Mesodermal cell (in vitro differentiated cells): ENCODE results near the gene SGSM2. TPM values are rescaled to one million over a fixed set of nuclear protein-coding genes. Genes with fewer than 3 reads are reported as not detected.
A peak's percentile ranks its signal among the peaks of the same experiment; 100 is the strongest.

Experiments used
- H3K27ac ChIP-seq: 2 replicates; pipeline ENCODE4 v1.7.0; 2013; ENCODE audit warnings: mild to moderate bottlenecking, low read depth, low read length, moderate library complexity; ENCODE audit not compliant: severe bottlenecking
- H3K36me3 ChIP-seq: 2 replicates; pipeline ENCODE4 v1.7.1; 2013; ENCODE audit warnings: mild to moderate bottlenecking, low read length, moderate library complexity; ENCODE audit not compliant: control insufficient read depth, insufficient read depth
- H3K4me1 ChIP-seq: one replicate; pipeline ENCODE4 v1.7.1; 2013; ENCODE audit warnings: mild to moderate bottlenecking, low read length; ENCODE audit not compliant: insufficient read depth, control insufficient read depth, poor library complexity, severe bottlenecking
- H3K4me3 ChIP-seq: 2 replicates; pipeline ENCODE4 v1.7.0; 2013; ENCODE audit warnings: low read length, control low read depth, mild to moderate bottlenecking; ENCODE audit not compliant: insufficient read depth, poor library complexity, severe bottlenecking; ENCODE audit errors: extremely low read depth
- H3K9me3 ChIP-seq: 2 replicates; pipeline ENCODE4 v1.7.1; 2013; ENCODE audit warnings: mild to moderate bottlenecking, low read length, moderate library complexity; ENCODE audit not compliant: control insufficient read depth
- WGBS, 2 experiments: methylation state at CpG; one replicate each; pipeline ENCODE4 v1.1.5; 2013; ENCODE audit warnings: missing lambda C conversion rate in 2 of 2; ENCODE audit not compliant: insufficient coverage in 2 of 2; 5-methylcytosine and 5-hydroxymethylcytosine counted together
- polyA plus RNA-seq, 2 experiments: library from polyadenylated mRNA; stranded (reverse); fragments of 50-300 nt; gene quantifications; one replicate each; pipeline ENCODE4 v1.2.3, GENCODE V29; 2013

SGSM2 gene, protein sequence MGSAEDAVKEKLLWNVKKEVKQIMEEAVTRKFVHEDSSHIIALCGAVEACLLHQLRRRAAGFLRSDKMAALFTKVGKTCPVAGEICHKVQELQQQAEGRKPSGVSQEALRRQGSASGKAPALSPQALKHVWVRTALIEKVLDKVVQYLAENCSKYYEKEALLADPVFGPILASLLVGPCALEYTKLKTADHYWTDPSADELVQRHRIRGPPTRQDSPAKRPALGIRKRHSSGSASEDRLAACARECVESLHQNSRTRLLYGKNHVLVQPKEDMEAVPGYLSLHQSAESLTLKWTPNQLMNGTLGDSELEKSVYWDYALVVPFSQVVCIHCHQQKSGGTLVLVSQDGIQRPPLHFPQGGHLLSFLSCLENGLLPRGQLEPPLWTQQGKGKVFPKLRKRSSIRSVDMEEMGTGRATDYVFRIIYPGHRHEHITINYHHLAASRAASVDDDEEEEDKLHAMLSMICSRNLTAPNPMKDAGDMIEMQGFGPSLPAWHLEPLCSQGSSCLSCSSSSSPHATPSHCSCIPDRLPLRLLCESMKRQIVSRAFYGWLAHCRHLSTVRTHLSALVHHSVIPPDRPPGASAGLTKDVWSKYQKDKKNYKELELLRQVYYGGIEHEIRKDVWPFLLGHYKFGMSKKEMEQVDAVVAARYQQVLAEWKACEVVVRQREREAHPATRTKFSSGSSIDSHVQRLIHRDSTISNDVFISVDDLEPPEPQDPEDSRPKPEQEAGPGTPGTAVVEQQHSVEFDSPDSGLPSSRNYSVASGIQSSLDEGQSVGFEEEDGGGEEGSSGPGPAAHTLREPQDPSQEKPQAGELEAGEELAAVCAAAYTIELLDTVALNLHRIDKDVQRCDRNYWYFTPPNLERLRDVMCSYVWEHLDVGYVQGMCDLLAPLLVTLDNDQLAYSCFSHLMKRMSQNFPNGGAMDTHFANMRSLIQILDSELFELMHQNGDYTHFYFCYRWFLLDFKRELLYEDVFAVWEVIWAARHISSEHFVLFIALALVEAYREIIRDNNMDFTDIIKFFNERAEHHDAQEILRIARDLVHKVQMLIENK
- 61.0 TPM for polyA plus RNA-seq (2013, experiment 1 of 2)
- polyA plus RNA-seq (2013, experiment 2 of 2), result 56.1 TPM

DNA sequence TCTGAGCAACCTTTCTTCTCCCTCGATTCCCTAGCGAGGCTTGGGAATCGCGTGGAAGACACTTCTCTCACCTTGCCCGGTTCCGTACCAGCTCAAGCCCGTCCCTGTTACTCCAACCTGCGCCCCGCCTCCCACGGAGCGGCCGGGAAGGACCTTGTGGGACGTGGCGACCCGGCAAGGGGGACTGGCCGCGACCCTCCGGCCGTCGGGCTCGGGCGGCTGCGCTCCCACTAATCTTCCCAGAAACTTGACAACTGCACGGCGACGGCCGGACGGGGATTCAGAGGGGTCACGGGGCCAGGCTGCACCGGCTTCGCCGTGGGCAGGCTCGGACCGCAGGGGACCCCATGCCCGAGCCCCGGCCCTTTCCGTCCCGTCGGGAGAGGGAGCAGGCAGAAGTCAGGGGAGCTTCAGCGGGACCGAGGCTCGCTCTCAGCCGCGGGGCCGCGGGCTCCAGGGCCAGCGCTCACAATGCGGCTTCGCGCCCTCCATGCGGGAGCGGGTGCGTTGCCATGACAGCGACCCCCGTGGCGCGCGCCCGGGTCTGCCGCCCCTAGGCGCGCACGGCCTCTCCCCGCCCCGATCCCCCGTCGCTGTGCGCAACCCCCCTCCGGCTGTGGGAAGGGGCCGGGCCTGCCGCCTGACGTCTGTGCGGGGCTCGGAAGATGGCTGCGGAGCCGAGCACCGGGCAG is at the start of gene SGSM2:
SGSM2 (plus strand) TSS at position 650 of the 692 bp plus-strand sequence. CDS start 188 bp downstream, outside the sequence.
- peaks cover 16% of the 10 kb centered on the region for H3K4me1 ChIP-seq
- WGBS, 2 experiments, result 1 to 2% methylated on average over 56 to 60 of the region's 77 CpGs
- H3K9me3 ChIP-seq, result no peaks in the 10 kb centered on the region
- H3K4me3 ChIP-seq, result peak within 1 kb of the TSS; percentile 88
- H3K36me3 ChIP-seq, result peaks cover 45% of the 10 kb centered on the region
- peak within 1 kb of the TSS; percentile 74 for H3K27ac ChIP-seq

DNA sequence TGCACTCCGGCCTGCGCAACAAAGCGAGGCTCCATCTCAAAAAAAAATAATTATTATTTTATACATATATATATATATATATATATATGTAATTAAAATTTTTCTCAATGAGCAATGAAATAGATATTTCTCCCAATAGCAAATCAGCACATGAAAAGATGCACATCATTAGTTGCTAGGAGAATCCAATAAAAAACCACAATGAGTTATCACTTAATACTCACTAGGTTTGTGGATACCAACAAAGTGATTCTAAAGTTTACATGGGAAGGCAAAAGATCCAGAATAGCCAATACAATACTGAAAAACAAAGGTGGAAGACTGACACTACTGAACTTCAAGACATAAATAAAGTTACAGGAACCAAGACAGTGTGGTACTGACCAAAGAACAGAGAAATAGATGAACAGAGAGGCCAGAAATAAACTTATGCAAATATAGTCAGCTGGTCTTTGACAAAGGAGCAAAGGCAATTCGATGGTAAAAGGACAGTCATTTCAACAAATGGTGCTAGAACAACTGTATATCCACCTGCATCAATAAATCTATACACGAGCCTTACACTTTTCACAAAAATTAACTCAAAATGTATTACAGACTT is 47.3 kb upstream of the SGSM2 start:
- no peak overlapping the region for H3K27ac ChIP-seq
- H3K9me3 ChIP-seq, result no peaks in the 10 kb centered on the region
- H3K36me3 ChIP-seq, result peaks cover 93% of the 10 kb centered on the region
- H3K4me3 ChIP-seq, result no peak overlapping the region
- WGBS, 2 experiments, result 94 to 100% methylated on average over 2 of the region's 5 CpGs
- peaks cover 12% of the 10 kb centered on the region for H3K4me1 ChIP-seq

DNA sequence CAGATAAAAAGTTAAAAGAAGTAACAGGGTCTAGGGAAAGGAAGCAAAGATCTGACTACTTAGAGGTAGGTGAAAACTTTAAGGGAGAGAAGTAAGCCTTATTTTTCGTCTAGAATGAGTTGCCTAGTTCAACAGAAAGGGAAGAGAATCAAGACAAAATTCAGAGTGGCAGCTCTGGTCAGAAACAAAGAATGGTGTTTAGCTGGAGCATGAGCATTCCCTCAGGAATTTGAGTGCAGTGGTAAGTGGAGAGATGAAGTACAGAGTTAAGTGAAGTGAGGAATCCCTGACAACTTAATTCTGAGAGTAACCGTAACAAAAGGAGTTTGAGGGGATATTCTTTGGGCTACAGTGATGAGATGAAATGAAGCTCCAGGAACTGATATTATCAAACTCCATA is 45.2 kb upstream of the SGSM2 start:
- WGBS, 2 experiments, result 86% methylated on average over 2 of the region's 2 CpGs
- no peak overlapping the region for H3K4me3 ChIP-seq
- H3K4me1 ChIP-seq, result peaks cover 15% of the 10 kb centered on the region
- peaks cover 93% of the 10 kb centered on the region for H3K36me3 ChIP-seq
- H3K9me3 ChIP-seq, result no peaks in the 10 kb centered on the region
- H3K27ac ChIP-seq, result peak overlapping the region; percentile 78

DNA sequence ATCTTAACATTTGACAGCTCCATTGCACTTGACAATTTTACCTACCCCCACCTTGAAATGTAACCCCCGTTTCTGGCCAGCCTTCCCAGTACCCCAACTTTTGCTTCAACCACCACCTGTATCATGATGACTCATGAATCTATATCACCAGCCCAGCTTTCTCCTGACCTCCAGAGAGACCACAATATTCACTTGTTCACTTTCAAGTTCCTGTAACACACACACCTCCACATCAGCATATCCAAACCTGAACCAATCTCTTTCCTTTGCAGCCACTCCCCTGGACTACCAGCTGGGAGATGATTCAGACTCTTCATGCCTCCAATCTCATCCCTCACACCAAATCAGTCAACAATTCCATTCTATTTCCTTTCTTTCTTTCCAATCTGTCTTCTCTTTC is 41.7 kb upstream of the SGSM2 start:
- no peaks in the 10 kb centered on the region for H3K9me3 ChIP-seq
- H3K4me1 ChIP-seq, result peaks cover 15% of the 10 kb centered on the region
- no peak overlapping the region for H3K27ac ChIP-seq
- peaks cover 93% of the 10 kb centered on the region for H3K36me3 ChIP-seq
- H3K4me3 ChIP-seq, result no peak overlapping the region
- 100% methylated on average over 1 of the region's 1 CpG for WGBS, 2 experiments

DNA sequence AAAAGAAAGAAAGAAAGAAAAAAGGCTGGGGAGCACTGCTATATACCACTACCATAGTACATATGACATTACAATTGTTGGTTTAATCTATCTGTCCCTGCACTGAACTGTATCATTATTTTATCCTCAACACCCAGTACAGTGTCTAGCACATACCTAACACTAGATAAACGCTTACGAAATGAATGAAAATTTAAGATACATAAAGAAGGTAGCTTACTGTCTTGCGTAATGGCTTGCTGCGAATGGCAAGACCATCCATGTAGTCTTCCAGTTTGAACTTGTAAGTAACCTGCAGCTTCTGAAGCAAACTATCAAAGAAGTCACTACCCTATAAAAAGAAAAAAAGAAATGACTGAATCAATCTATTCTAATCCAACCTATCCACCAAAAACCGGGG is 40.3 kb upstream of the SGSM2 start:
- Histone ChIP-seq H3K4me3 (no peak overlapping the region), H3K27ac (no peak overlapping the region), H3K4me1 (peaks cover 13% of the 10 kb centered on the region), H3K36me3 (peaks cover 92% of the 10 kb centered on the region), H3K9me3 (no peaks in the 10 kb centered on the region)
- WGBS, 2 experiments, result 95 to 100% methylated on average over 1 to 4 of the region's 5 CpGs

DNA sequence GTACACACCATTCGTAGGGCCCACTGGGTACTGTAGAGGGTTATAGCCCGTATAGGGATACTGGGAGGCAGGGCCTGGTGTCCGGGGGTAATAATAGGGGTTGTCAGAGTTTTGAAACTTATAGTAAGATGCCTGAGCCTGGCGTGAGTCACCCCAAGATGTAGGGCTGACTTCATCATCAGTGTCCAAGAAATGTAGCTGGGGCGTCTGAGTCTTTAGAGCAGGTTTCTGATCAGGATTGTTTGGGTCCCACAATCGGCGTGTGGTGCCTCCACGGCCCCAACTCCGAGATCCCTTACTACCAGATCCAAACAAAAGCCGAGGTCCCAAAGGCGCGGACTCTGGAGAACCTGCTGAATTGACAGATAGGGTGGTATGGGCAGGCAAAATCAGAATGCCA is 38.2 kb upstream of the SGSM2 start:
- Histone ChIP-seq H3K4me1 (peaks cover 7% of the 10 kb centered on the region), H3K4me3 (no peak overlapping the region), H3K36me3 (peaks cover 73% of the 10 kb centered on the region), H3K27ac (no peak overlapping the region), H3K9me3 (no peaks in the 10 kb centered on the region)
- 96 to 98% methylated on average over 11 to 12 of the region's 12 CpGs for WGBS, 2 experiments

DNA sequence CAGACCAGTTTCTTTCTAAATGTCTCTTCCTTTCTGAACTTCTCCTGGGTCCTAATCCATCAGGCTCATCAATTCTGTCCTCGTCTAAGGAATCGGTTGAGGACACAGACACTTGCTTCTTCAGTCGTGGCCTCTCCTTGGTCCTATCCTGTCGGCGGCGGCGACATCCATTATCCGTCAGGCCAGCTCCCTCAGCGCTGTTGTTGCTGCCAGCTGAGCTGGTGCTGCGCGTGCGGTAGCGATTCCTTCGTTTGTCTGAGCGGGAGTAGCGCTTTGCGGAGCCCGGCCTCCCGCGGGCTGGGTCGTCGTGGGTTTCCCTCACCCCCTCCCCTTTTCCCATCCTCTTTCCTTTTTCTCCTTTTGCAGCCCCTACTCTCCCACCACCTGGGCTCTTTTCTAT is 37.5 kb upstream of the SGSM2 start:
- Histone ChIP-seq H3K36me3 (peaks cover 69% of the 10 kb centered on the region), H3K27ac (no peak overlapping the region)
- WGBS, 2 experiments, result 95 to 97% methylated on average over 12 to 22 of the region's 22 CpGs

DNA sequence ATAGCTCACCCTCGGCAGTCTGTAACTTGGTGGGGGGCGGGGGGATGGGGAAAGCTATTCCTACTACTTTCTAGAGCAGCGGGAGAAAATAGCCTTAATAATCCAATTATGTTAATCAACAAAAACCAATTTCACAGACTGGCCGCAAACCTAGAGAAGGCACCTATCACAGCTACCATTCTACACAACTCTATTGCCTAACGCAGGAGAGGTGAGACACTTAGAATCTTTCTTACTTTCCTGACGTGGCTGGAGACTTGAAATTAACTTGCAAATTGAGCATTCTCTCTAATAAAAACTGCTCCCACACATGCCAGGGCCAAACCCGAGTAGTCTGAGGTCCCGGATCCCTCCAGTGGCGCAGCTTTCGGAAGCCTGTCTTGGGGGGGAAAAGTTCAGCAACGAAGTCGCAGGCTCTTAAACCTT is 34.5 kb upstream of the SGSM2 start:
- peaks cover 4% of the 10 kb centered on the region for H3K4me1 ChIP-seq
- peak overlapping the region; percentile 94 for H3K4me3 ChIP-seq
- peaks cover 39% of the 10 kb centered on the region for H3K36me3 ChIP-seq
- H3K9me3 ChIP-seq, result no peaks in the 10 kb centered on the region
- peak overlapping the region; percentile 93 for H3K27ac ChIP-seq
- WGBS, 2 experiments, result 0% methylated on average over 7 to 10 of the region's 12 CpGs

More for the DNA sequence above, 37.5 kb upstream of the SGSM2 start:
- no peaks in the 10 kb centered on the region for H3K9me3 ChIP-seq
- peaks cover 7% of the 10 kb centered on the region for H3K4me1 ChIP-seq
- no peak overlapping the region for H3K4me3 ChIP-seq

DNA sequence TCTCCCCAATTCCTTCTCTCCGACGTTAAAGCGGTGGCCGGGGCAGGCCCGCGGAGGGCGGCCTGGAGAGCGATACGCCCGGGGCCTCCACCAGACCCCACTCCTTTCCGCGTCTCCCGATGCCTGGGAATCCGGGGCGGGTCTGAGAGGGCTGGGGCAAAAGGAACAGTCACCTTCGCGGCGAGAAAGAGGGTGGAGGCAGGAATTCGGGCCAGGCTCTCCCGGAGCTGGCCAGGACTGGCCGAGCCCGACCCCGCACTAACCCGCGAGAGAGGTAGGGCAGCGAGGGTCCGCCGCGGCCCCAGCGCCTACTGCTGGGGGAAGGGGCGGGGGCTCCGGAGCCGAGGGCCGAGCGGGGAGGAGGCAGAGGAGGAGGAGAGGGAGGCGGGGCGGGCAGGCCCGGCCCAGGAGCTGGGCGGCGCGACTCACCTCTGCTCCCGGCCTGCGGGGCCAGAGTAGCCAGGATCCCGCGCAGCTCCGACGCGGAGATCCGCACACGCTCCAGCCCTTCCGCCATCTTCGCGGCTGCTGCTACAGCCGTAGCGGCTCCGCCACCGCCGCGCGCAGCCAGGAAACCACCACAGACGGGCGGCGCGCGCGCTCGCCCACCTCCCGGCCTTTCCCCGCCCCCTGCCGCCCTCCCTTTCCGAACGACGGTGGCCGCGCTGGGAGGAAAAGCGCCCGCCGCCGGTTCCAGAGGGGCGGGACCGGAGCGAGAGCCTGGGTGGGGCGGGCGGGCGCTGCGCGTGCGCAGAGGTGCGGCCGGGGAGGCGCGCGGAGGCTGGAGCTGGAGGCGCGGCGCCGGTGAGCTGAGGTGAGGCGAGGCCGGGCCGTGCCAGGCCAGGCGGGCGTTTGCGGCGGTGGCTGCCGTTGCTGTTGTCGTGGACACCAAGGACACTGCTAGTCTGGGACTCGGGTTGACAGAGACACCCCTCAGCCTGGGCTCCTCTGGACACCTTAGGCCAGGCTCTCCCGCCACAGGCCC is 33.8 kb upstream of the SGSM2 start, which contains the start of the genes SMG6 and SRR:
SMG6 (minus strand) TSS at position 582 of the 985 bp plus-strand sequence; CDS start at position 517, 65 bp downstream.
SRR (plus strand) TSS at position 747 of the 985 bp plus-strand sequence. CDS start 11,611 bp downstream, outside the sequence.
- H3K36me3 ChIP-seq, result peaks cover 35% of the 10 kb centered on the region
- no peaks in the 10 kb centered on the region for H3K9me3 ChIP-seq
- peak within 1 kb of the TSS; percentile 94 for H3K4me3 ChIP-seq
- peaks cover 4% of the 10 kb centered on the region for H3K4me1 ChIP-seq
- 0 to 1% methylated on average over 70 to 74 of the region's 108 CpGs for WGBS, 2 experiments
- H3K27ac ChIP-seq, result peak within 1 kb of the TSS; percentile 93
